Measurements from ENCODE around the gene CELF2. TPM values are rescaled to one million over a fixed set of nuclear protein-coding genes. Genes with fewer than 3 reads are reported as not detected.

Gene CELF2
- total and polyA plus RNA-seq, 9 of the 15 experiments (the other 6 are each of a cell fraction or from before 2014, with no cell fraction given): 4.0 to 20.3 (median 11.1) TPM

DNA sequence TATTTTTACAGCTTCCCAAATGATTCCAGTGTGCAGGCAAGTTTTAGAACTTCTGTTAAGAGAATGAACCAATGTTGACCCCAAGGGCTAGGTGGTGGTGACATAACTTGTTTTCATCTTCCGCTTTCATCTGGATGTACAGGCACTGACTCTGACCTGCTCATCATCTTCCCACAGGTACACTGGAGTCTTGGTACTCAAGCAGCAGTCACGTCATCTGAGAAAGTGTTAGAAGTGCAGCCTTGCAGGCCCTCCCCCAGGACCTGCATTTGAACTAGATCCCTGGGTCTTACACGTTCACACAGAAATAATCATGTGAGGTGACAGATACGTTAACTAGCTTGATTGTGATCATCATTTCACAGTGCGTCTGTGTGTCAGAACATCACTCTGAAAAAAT lies 212.2 kb downstream of the CELF2 start (continued):
- no peak for TF ChIP-seq ZNF184 (CRISPR knock-in tag; IDR thresholded peaks at IDR 0.05)
- no peak for TF ChIP-seq NCOR1 (IDR thresholded peaks at IDR 0.05)
- TF ChIP-seq MAFG (tag; conservative IDR thresholded peaks at IDR 0.05): no peak

- H3K27me3 ChIP-seq (ENCODE audit: control insufficient read depth in 2 of 2, insufficient read depth in 2 of 2, low read length in 2 of 2): no peaks in the 10 kb centered on the region; a peak in 2 of 5 replicates
- no TSS peak for BruUV-seq (replicated peaks)
- WGBS (ENCODE audit: insufficient coverage, low coverage, missing lambda C conversion rate): 24% methylated on average over 5 of the region's 5 CpGs
- H3K9me1 ChIP-seq (ENCODE audit: control insufficient read depth, insufficient read depth, low read length): no peaks in the 10 kb centered on the region
- H3K79me2 ChIP-seq (ENCODE audit: control insufficient read depth, insufficient read depth, low read length): no peaks in the 10 kb centered on the region
- ATAC-seq: no peak
- H3K4me2 ChIP-seq (ENCODE audit: insufficient read depth, low read length): no peak overlapping the region
- TF ChIP-seq ZNF76 (CRISPR knock-in tag; IDR thresholded peaks at IDR 0.05; ENCODE audit: borderline replicate concordance): no peak
- TF ChIP-seq, protein P1, sequence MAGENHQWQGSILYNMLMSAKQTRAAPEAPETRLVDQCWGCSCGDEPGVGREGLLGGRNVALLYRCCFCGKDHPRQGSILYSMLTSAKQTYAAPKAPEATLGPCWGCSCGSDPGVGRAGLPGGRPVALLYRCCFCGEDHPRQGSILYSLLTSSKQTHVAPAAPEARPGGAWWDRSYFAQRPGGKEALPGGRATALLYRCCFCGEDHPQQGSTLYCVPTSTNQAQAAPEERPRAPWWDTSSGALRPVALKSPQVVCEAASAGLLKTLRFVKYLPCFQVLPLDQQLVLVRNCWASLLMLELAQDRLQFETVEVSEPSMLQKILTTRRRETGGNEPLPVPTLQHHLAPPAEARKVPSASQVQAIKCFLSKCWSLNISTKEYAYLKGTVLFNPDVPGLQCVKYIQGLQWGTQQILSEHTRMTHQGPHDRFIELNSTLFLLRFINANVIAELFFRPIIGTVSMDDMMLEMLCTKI (IDR thresholded peaks at IDR 0.05; ENCODE audit: partially characterized antibody): no peak
- no peak overlapping the region for H3K4me3 ChIP-seq
- no peak overlapping the region for H2AFZ ChIP-seq (ENCODE audit: low read depth, low read length)
- ChIA-PET CTCF (ENCODE audit: low intra/inter-chr PET ratio) (no interaction called here), POLR2A (interaction anchor here (0.7 to 1.2 kb wide), 2 partner anchors 25 to 166 kb away, joined by 3 read pairs; no protein-coding TSS in a partner anchor)
- in situ Hi-C loops (cut with MboI) (no loop called here), intact Hi-C loops (cut with micrococcal nuclease) (no loop called here)
- no peaks in the 10 kb centered on the region for H3K36me3 ChIP-seq (ENCODE audit: control insufficient read depth, insufficient read depth, low read length)
- FAIRE-seq: no peak
- H3K9ac ChIP-seq (ENCODE audit: insufficient read depth in 1 of 2, low read depth in 2 of 2, low read length in 2 of 2): no peak overlapping the region
- peaks cover 3 to 13% of the 10 kb centered on the region in 2 experiments; a peak in 2 of 5 replicates for H3K4me1 ChIP-seq (replicated peaks in 1 of 2; ENCODE audit: control insufficient read depth in 2 of 2, insufficient read depth in 2 of 2, low read length in 2 of 2)
- H4K20me1 ChIP-seq (replicated peaks; ENCODE audit: control insufficient read depth, insufficient read depth, low read length): no peaks in the 10 kb centered on the region
- H3K27ac ChIP-seq (ENCODE audit: extremely low read depth, low read depth, low read length): no peak overlapping the region
- H3K9me3 ChIP-seq (replicated peaks; ENCODE audit: control insufficient read depth, insufficient read depth, low read depth, low read length): no peaks in the 10 kb centered on the region
- no peak for DNase-seq (ENCODE audit: extremely low read depth in 1 of 4, low spot score in 3 of 4)
These were observed 213.0 kb downstream of the CELF2 start for GRCh38 chr10:11230498-11231167.

All from K562 (cell line).